ENCODE results near the gene MAT2B. TPM values are rescaled to one million over a fixed set of nuclear protein-coding genes. Genes with fewer than 3 reads are reported as not detected.

Gene MAT2B
- total RNA-seq, 1 donor from 2014 or later: 60.0 TPM

DNA sequence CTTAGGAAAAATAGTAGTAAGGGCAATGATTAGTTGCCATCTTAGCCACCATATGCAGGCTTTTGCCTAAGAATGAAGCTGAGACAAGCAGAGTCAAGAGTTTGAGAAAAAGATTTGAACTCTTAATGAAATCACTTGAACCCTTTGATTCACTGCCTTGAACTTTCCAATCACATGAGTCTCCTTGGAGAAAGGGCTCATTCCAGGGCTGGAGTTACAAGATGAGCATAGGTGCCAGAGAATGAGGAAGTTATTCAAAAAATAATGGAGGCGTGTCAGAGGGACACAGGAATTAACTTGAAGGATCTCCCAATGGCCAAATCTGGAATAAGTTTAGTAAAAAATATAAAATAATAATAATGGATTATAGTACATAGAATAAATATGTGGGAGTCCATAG is 35.3 kb downstream of the MAT2B start:
- no peak for DNase-seq
- intact Hi-C loops (cut with DNase I): no loop called here
- no peak for ATAC-seq (ENCODE audit: poor library complexity)

DNA sequence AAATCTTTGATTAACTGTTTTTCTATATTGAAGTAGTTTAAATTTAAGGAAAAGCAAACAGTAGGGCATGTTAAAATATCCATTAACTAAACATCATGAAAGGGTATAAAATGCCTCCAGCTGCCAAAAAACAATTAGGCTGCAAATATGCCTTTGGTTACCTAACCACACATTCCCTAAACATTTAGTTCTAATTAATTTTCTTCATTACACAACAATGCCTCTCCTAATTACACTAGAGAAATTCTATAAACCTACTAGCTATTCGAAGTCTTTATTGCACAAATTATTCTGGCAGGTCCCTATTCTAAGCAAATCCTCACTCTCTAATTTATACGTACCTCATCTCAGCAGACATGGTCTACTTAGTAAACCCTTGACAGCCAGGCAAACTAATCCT is 37.4 kb downstream of the MAT2B start:
- ATAC-seq (ENCODE audit: poor library complexity) (no peak), DNase-seq (no peak)
- intact Hi-C loops (cut with DNase I): no loop called here

DNA sequence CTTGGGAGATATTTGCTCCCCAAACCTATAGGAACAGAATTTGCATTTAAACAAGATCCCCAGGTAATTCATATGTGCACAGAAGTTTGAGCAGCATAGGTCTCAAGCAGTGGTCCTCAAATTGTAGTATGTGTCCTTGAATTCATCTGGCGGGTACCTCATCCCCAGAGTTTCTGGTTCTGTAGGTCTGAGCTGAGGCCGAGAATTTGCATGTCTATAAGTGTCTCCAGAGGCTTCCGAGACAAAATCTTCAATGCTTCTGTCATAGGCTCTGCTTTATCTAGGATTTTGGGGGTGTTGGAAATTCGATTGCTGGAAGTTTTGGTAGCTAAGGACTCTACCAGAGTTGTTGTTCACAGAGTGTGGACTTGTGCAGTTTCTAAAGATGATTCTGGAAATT is 38.6 kb downstream of the MAT2B start:
- no peak for DNase-seq
- intact Hi-C loops (cut with DNase I): no loop called here
- ATAC-seq (ENCODE audit: poor library complexity): no peak

GRCh38 chr5:163544836-163545235 is 39.4 kb downstream of the MAT2B start:
- DNase-seq: no peak
- no peak for ATAC-seq (ENCODE audit: poor library complexity)
- intact Hi-C loops (cut with DNase I): no loop called here

- DNase-seq (no peak), ATAC-seq (ENCODE audit: poor library complexity) (no peak)
- intact Hi-C loops (cut with DNase I): no loop called here
Observed at GRCh38 chr5:163548649-163549048, 43.2 kb downstream of the MAT2B start.

DNA sequence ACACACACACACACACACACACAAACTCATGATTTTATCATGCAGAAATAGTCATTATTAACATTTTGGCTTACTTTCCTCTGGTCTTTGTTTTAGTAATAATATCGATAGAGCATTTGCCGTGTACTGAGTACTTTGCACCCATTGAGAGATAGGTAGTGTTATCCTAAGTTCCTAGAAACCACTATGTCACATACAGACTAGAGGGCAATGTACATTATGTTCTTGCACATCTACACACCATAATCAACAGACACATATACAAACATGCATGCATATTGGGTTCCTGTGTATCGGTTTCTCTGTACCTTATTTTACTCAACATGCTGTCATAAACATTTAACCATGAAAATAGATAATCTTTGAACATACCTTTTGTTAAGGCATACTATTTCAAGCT is 45.7 kb downstream of the MAT2B start:
- ATAC-seq (ENCODE audit: poor library complexity) (no peak), DNase-seq (no peak)
- intact Hi-C loops (cut with DNase I): no loop called here

DNA sequence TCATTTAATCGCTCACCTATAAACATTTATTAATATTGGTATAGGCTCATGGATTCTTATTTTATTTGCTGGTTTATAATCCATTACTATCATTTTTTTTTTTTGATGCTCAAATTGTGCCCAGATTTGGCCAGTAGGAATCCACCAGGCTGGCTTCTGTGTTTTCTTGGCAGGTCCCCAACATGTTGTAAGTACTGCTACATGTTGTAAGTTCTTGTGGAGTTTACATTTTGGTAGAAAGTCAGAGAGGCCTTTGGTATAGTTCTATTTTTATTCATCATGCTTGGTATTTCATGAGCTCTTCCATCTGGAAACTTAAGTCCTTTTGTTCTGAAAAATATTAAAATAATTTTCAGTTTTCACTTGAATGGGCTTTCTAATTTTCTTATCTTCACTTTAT is 47.1 kb downstream of the MAT2B start:
- DNase-seq (no peak), ATAC-seq (ENCODE audit: poor library complexity) (no peak)
- intact Hi-C loops (cut with DNase I): no loop called here

GRCh38 chr5:163561339-163561738 is 55.9 kb downstream of the MAT2B start:
- DNase-seq: no peak
- intact Hi-C loops (cut with DNase I): loop anchor here (10.0 kb wide), 1 partner anchor 1653 kb away; no protein-coding TSS in a partner anchor
- ATAC-seq (ENCODE audit: poor library complexity): no peak

DNA sequence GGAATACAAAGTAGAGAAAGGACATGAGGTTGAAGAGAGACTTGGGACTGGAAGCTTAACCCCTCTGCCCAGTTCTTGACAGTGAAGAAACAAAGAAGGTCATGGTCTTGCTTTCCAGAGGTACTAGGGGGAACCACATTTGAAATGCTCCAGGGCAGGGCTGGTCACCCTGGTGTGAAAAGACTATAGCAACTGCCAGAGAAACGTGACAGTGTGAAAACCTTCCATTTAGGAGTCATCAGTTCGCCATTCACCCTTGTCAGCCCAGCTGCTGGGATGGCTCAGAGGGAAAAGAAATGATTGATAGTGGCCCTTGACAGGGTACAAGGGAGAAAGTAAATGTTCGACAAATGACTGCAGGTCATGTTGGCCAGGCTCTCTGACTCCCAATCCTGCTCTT is 56.7 kb downstream of the MAT2B start:
- DNase-seq (no peak), ATAC-seq (ENCODE audit: poor library complexity) (no peak)
- intact Hi-C loops (cut with DNase I): loop anchor here (10.0 kb wide), 1 partner anchor 1653 kb away; no protein-coding TSS in a partner anchor

DNA sequence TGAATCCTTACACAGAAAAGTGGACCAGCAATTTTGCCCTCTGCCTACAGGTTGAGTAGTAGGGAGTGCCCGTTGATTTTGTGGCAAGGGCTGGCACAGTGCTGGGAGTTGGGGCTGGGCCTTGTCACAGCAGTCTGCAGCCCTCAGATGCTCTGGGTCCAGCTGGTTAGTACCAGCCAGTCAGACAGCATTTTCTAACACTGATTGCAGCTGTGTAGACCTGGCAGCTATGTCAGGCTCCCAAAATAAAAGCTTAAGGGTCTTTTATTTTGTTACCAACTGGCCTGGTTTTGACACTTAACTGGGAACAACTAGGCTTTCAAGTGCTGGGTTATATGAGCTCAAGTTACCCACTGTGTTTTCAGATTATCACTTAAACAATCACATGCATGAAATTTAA is 57.7 kb downstream of the MAT2B start:
- intact Hi-C loops (cut with DNase I): loop anchor here (10.0 kb wide), 1 partner anchor 1652 kb away; no protein-coding TSS in a partner anchor
- ATAC-seq (ENCODE audit: poor library complexity) (peak; percentile 16), DNase-seq (no peak)

DNA sequence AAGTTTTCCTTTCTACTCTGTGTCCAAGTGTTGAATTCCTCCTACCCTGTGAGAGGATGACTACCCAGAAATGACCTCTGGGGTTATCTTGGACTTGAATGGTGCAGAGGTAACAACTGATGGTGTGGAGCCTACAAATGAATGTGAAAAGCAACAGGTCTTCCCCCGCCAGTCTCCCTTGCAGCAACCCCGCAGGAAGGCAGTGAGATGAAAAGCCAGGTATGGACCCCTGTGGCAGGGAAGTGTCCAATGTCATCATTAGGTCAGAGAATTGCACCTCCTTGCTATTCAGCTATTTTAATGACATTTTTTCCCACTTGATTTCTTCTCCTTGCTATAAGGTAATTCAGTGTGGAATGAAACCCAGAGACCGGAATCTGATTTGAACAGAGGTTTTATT is 58.5 kb downstream of the MAT2B start:
- ATAC-seq (ENCODE audit: poor library complexity): no peak

GRCh38 chr5:163564321-163564938 is 59.0 kb downstream of the MAT2B start:
- DNase-seq (no peak), ATAC-seq (ENCODE audit: poor library complexity) (peak; percentile 77)
- intact Hi-C loops (cut with DNase I): loop anchor here (10.0 kb wide), 1 partner anchor 1650 kb away; no protein-coding TSS in a partner anchor

More for the DNA sequence above, 58.5 kb downstream of the MAT2B start:
- intact Hi-C loops (cut with DNase I): loop anchor here (10.0 kb wide), 1 partner anchor 1651 kb away; no protein-coding TSS in a partner anchor
- no peak for DNase-seq

DNA sequence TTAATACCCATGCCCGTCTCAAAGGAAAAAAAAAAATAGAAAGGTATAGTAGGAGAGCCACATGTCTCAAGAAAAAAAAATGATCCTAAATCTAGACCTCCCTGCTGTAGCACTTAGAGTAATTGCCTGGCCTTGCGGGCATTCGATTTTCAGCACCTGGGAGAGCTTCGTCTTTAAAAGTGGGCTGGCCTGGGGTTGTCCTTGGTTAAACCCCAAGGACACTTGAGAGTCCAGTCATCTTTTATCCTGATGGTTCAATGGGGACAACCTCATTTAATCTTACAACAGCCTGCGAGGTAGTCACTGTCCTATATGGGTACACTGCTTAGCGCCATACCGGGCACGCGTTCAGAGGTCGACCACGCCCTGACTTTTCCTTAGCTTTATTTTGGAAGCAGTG is 60.1 kb downstream of the MAT2B start:
- intact Hi-C loops (cut with DNase I): loop anchor here (5.0 to 10.0 kb wide), 2 partner anchors 937 to 1649 kb away; no protein-coding TSS in a partner anchor
- DNase-seq (no peak), ATAC-seq (ENCODE audit: poor library complexity) (peak; percentile 24)

DNA sequence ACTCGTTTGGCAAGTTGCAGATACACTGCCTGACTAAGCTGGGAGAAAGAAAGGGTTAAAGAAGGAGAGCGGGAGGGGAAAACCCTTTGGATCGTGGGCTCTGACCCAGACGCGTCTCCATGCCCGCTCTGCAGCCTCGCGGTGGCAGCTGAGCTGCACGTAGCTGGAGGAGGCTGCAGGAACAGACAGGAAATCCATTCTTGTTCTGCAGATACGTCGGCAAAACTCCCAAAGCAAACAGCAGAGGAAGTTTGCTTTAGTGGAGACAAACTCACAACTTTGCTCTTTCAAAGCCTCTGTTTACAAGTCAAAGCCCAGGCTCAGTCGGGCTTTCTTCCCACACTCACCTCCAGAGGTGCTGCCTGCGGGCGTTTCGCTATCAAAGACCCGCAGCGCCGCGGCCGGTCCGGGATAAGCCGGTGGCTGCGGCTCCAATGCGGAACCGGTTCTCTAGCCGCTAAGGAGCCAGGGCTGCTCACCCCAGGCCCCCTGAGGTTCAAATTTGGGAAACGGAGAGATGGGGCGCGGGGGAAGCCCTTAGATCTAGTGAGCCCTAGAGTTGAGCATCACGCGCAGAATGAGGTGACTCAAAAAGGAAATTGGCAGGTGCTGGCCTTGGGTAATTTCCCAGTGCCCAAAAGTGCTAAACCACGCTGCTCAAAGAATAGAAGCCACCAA is 60.7 kb downstream of the MAT2B start:
- ATAC-seq (ENCODE audit: poor library complexity) (peak; percentile 58), DNase-seq (no peak)
- intact Hi-C loops (cut with DNase I): loop anchor here (5.0 to 10.0 kb wide), 2 partner anchors 936 to 1649 kb away; no protein-coding TSS in a partner anchor

DNA sequence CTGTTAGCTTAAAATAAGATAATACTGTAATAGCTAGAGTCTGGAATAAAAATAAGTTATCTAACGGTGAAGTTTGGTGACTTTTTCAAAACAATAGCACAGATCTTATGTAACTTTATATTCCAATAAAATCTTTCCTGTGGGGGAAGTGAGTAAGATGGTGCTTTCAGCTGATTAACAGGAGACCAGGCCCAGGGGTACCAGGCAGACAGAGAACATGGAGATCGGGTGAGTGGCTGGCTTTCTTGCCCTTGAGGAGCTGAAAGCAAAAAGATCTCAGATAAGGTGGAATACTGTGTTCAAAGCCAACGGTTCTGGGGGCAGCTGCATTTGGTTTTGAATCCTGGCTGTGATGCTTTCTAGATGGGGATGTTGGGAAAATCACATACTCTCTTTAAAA is 61.3 kb downstream of the MAT2B start:
- intact Hi-C loops (cut with DNase I): loop anchor here (5.0 to 10.0 kb wide), 2 partner anchors 936 to 1648 kb away; no protein-coding TSS in a partner anchor
- DNase-seq (no peak), ATAC-seq (ENCODE audit: poor library complexity) (no peak)

DNA sequence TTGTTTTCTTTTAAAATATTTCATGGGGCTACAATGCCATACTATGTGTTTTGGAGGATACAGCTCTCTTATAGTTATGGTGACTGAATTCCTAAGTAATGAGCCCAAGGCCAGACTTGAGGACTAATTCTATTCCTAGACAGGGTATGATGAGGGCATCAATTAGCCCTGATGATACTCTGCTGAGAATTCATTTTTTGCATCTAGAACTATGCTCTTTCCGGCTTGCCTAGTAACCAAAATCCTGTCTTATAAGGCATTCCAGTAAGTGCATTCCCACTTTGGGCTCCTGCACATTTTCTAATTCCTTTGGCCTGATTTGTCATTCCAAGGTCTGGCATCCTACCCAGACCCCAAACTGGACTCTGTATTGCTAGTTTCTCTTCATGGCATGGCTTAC is 62.4 kb downstream of the MAT2B start:
- no peak for DNase-seq
- intact Hi-C loops (cut with DNase I): loop anchor here (5.0 to 10.0 kb wide), 2 partner anchors 934 to 1647 kb away; no protein-coding TSS in a partner anchor
- no peak for ATAC-seq (ENCODE audit: poor library complexity)
